Gastrocnemius medialis (tissue), 4 donors: Measurements from ENCODE around the gene SPINT2. TPM values are rescaled to one million over a fixed set of nuclear protein-coding genes. Genes with fewer than 3 reads are reported as not detected.
"Not testable (repeated sequence)": the region's sequence is repeated elsewhere in the genome, so short reads cannot be mapped to it uniquely, and the experiment has no call there.

Experiments used
- ATAC-seq, 2 donors: fragments of 150-250 bp; one replicate each; pipeline ENCODE4 v1.9.1; 2016
- DNase-seq, 2 donors: peaks; one replicate each; pipeline ENCODE4 v3.0.0-alpha.2; 2019
- H3K27ac ChIP-seq, 4 donors: fragments of 200-600 bp; sonication (generic); 1 replicate in 1 of 4; 2 replicates in 3 of 4; pipeline ENCODE4 v1.5.1; 2016 to 2018; ENCODE audit warnings: mild to moderate bottlenecking in 2 of 4, moderate library complexity in 1 of 4
- H3K27me3 ChIP-seq, 3 donors: fragments of 200-600 bp; sonication (generic) in 2 of 3; 1 replicate in 1 of 3; 2 replicates in 2 of 3; pipeline versions ENCODE4 v1.5.1 to v1.6.0; 2016 to 2019; ENCODE audit warnings: mild to moderate bottlenecking in 1 of 3, moderate library complexity in 1 of 3
- H3K36me3 ChIP-seq, 2 donors: fragments of 200-600 bp; sonication (generic) in 1 of 2; one replicate each; pipeline ENCODE4 v1.5.1; 2017 to 2018
- H3K4me1 ChIP-seq, 2 donors: fragments of 200-600 bp; sonication (generic) in 1 of 2; one replicate each; pipeline ENCODE4 v1.5.1; 2016 to 2017; ENCODE audit warnings: mild to moderate bottlenecking in 2 of 2
- H3K4me3 ChIP-seq, 4 donors: fragments of 200-600 bp; sonication (generic) in 3 of 4; 1 replicate in 1 of 4; 2 replicates in 3 of 4; pipeline ENCODE4 v1.5.1; 2016 to 2019; ENCODE audit warnings: mild to moderate bottlenecking in 2 of 4
- H3K9me3 ChIP-seq, 3 donors: fragments of 200-600 bp; sonication (generic) in 2 of 3; 1 replicate in 1 of 3; 2 replicates in 2 of 3; pipeline ENCODE4 v1.5.1; 2016 to 2019
- POLR2A ChIP-seq, 2 donors: fragments of 450-650 bp; IDR thresholded peaks; one replicate each; pipeline ENCODE4 v1.6.1; 2017; ENCODE audit warnings: antibody characterized with exemption in 2 of 2, mild to moderate bottlenecking in 2 of 2, moderate library complexity in 2 of 2
- in situ Hi-C, 4 donors: fragments of 200-750 bp; cut with MboI; loops; one replicate each; pipeline versions ENCODE4 v1.15.0 to v1.8.0; 2017; ENCODE audit warnings: low sequenced_read_pairs in 4 of 4
- intact Hi-C: fragments of 100-400 bp; cut with DNase I; formaldehyde crosslinking; loops from one replicate; pipeline ENCODE4 v1.15.1; 2023; ENCODE audit warnings: low total_unique reads
- total RNA-seq, 4 donors: library from RNA; depleted of rRNA; stranded (reverse); fragments of >200 nt; gene quantifications; one replicate each; pipeline versions ENCODE4 v1.1.0 to v1.2.3, GENCODE V29; 2016
- TF ChIP-seq, protein P1 (sequence below), 5 experiments: fragments of 450-650 bp in 3 of 5; fragments of 200-600 bp in 2 of 5; sonication (generic) in 2 of 5; IDR thresholded peaks in 4 of 5; conservative IDR thresholded peaks in 1 of 5; 1 replicate in 4 of 5; 2 replicates in 1 of 5; pipeline ENCODE4 v1.5.1; 2016 to 2019; ENCODE audit warnings: antibody characterized with exemption in 5 of 5, mild to moderate bottlenecking in 3 of 5, moderate library complexity in 3 of 5

Gene SPINT2
- total RNA-seq, 4 donors from 2014 or later = 0.26 to 4.0 (median 1.6) TPM

DNA sequence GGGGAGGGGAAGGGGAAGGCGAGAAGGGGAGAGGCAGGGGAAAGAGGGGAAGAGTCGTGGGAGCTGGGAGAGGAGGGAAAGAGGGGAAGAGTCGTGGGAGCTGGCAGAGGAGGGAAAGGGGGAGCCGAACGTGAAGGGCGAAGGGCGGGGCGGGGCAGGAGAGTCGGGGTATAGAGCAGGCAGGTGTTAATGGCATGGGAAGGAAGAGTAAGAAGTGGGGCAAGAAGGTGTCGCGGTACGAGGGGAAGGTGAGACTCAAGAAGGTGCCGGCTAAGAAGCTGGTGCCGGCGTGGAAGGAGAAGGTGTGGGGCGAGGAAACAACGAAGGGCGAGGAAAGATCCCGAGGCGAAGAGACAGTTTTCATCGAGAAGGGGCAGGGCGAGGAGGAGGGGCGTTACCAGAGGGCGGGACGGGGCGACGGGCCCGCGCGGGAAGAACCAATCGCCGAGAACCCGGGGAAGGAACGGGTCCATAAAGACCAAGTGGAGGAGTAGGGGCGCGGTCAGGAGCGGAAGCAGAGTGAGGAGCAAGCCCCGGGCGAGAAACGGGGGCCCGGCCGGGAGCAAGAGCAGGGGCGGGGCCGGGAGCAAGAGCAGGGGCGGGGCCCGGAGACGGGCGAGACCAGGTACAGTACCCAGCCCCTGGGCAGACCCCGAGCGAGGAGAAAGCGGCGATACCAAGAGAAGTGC is 71.7 kb downstream of the SPINT2 start:
- TF ChIP-seq, protein P1, sequence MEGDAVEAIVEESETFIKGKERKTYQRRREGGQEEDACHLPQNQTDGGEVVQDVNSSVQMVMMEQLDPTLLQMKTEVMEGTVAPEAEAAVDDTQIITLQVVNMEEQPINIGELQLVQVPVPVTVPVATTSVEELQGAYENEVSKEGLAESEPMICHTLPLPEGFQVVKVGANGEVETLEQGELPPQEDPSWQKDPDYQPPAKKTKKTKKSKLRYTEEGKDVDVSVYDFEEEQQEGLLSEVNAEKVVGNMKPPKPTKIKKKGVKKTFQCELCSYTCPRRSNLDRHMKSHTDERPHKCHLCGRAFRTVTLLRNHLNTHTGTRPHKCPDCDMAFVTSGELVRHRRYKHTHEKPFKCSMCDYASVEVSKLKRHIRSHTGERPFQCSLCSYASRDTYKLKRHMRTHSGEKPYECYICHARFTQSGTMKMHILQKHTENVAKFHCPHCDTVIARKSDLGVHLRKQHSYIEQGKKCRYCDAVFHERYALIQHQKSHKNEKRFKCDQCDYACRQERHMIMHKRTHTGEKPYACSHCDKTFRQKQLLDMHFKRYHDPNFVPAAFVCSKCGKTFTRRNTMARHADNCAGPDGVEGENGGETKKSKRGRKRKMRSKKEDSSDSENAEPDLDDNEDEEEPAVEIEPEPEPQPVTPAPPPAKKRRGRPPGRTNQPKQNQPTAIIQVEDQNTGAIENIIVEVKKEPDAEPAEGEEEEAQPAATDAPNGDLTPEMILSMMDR (IDR thresholded peaks at IDR 0.05 in 4 of 5, conservative IDR thresholded peaks at IDR 0.05 in 1 of 5) = no peak
- peak; percentile 74 to 90 for TF ChIP-seq POLR2A (IDR thresholded peaks at IDR 0.05)
- DNase-seq (peak; percentile 92 to 94), ATAC-seq (peak; percentile 84 to 86)
- Histone ChIP-seq H3K27me3 (no peaks in the 10 kb centered on the region), H3K4me3 (peak overlapping the region; percentile 77 to 91 (median 79)), H3K4me1 (peaks cover 5 to 7% of the 10 kb centered on the region in 2 donors), H3K9me3 (no peaks in the 10 kb centered on the region), H3K36me3 (no peaks in the 10 kb centered on the region), H3K27ac (peak overlapping the region; percentile 96 to 99 (median 98))
- in situ Hi-C loops (loop anchor here (25.0 kb wide), 2 partner anchors 199 to 424 kb away; partner anchors contain the start of genes SIPA1L3 (in 4 of the 4) and WDR87 (in 4 of the 4)), intact Hi-C loops (loop anchor here (1.0 to 2.0 kb wide), 9 partner anchors 20 to 594 kb away; partner anchors contain the start of genes MRPS12, PSMD8, SARS2 and SIPA1L3)

DNA sequence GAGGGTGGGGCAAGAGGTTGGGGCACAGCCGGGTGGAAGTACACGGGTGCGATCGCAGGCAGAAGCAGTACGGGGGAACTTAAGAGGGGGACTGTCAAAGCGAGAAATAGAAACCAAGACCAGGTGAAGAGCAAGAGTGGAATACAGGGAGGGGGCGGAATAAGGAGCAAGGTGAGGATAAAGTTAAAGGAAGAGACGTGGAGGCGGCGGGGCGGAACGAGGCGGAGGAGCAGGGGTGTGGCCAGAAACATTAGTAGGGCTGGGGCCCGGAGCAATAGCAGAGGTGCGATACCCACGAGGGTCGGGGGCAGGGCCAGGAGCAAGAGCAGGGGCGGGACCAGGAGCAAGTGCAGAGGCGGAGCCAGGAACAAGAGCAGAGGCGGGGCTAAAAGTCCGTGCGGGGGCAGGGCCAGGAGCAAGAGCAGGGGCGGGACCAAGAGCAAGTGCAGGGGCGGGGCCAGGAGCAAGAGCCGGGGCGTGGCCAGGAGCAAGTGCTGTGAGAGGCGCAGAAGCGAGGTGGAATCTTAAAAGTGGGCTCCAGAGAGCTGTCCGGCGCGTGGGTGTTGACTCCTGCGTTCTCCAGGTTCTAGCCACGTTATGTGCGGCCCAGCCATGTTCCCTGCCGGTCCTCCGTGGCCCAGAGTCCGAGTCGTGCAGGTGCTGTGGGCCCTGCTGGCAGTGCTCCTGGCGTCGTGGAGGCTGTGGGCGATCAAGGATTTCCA is 72.4 kb downstream of the SPINT2 start:
- ATAC-seq = peak; percentile 66 to 77
- intact Hi-C loops = loop anchor here (1.0 kb wide), 4 partner anchors 20 to 594 kb away; partner anchors contain the start of genes MRPS12, PSMD8 and SARS2

DNA sequence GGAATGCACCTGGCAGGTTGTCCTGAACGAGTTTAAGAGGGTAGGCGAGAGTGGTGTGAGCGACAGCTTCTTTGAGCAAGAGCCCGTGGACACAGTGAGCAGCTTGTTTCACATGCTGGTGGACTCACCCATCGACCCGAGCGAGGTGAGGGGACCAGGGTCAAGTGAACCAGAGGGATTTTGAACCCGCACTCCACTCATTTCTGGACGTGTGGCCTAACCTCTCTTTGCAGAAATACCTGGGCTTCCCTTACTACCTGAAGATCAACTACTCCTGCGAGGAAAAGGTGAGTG is 72.9 kb downstream of the SPINT2 start:
- no peaks in the 10 kb centered on the region for H3K36me3 ChIP-seq
- H3K9me3 ChIP-seq = no peaks in the 10 kb centered on the region
- TF ChIP-seq POLR2A (IDR thresholded peaks at IDR 0.05) = no peak
- TF ChIP-seq, protein P1 (IDR thresholded peaks at IDR 0.05 in 4 of 5, conservative IDR thresholded peaks at IDR 0.05 in 1 of 5) = no peak
- H3K27me3 ChIP-seq = no peaks in the 10 kb centered on the region
- peaks cover 5 to 7% of the 10 kb centered on the region in 2 donors for H3K4me1 ChIP-seq
- H3K4me3 ChIP-seq = peak overlapping the region; percentile 77 to 91 (median 79)
- in situ Hi-C loops = loop anchor here (25.0 kb wide), 2 partner anchors 200 to 425 kb away; partner anchors contain the start of genes SIPA1L3 (in 4 of the 4) and WDR87 (in 4 of the 4)
- intact Hi-C loops = no loop called here
- ATAC-seq (no peak), DNase-seq (no peak)
- peak overlapping the region; percentile 96 to 99 (median 98) for H3K27ac ChIP-seq

More for the DNA sequence above, 72.4 kb downstream of the SPINT2 start:
- Histone ChIP-seq H3K9me3 (no peaks in the 10 kb centered on the region), H3K4me3 (peak overlapping the region; percentile 77 to 91 (median 79)), H3K27ac (peak overlapping the region; percentile 96 to 99 (median 98)), H3K4me1 (peaks cover 5 to 7% of the 10 kb centered on the region in 2 donors), H3K36me3 (no peaks in the 10 kb centered on the region), H3K27me3 (no peaks in the 10 kb centered on the region)
- in situ Hi-C loops = loop anchor here (25.0 kb wide), 2 partner anchors 199 to 424 kb away; partner anchors contain the start of genes SIPA1L3 (in 4 of the 4) and WDR87 (in 4 of the 4)
- peak; percentile 96 to 97 for DNase-seq
- TF ChIP-seq POLR2A (IDR thresholded peaks at IDR 0.05) = peak in 1 of 2 donors; percentile 51
- TF ChIP-seq, protein P1 (IDR thresholded peaks at IDR 0.05 in 4 of 5, conservative IDR thresholded peaks at IDR 0.05 in 1 of 5) = no peak

DNA sequence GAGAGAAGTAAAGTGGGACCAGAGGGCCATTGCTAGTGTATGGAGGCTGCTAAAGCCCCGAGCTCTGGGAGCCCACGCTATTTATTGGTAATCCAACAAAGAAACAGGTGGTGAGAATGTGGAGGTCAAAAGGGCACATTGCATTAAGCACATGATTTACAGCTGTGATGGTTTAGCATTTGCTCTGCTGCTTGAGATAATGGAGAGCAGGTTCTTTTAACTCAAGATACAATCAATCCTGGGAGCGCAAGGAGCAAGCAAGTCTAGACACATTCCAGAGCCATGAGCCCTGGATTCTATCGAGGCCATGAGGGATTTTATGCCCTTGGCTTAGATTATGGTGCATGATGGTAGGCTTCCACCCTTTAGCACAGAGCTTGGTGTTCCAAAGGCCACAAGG is 74.6 kb downstream of the SPINT2 start:
- H3K4me3 ChIP-seq, DNase-seq, intact Hi-C loops, H3K27ac ChIP-seq, H3K9me3 ChIP-seq, H3K36me3 ChIP-seq, H3K4me1 ChIP-seq, ATAC-seq, H3K27me3 ChIP-seq: not testable (repeated sequence)
- in situ Hi-C loops = loop anchor here (25.0 kb wide), 2 partner anchors 202 to 427 kb away; partner anchors contain the start of genes SIPA1L3 (in 4 of the 4) and WDR87 (in 4 of the 4)
